Measurements from ENCODE around the gene SIMC1.

SIMC1 gene

DNA sequence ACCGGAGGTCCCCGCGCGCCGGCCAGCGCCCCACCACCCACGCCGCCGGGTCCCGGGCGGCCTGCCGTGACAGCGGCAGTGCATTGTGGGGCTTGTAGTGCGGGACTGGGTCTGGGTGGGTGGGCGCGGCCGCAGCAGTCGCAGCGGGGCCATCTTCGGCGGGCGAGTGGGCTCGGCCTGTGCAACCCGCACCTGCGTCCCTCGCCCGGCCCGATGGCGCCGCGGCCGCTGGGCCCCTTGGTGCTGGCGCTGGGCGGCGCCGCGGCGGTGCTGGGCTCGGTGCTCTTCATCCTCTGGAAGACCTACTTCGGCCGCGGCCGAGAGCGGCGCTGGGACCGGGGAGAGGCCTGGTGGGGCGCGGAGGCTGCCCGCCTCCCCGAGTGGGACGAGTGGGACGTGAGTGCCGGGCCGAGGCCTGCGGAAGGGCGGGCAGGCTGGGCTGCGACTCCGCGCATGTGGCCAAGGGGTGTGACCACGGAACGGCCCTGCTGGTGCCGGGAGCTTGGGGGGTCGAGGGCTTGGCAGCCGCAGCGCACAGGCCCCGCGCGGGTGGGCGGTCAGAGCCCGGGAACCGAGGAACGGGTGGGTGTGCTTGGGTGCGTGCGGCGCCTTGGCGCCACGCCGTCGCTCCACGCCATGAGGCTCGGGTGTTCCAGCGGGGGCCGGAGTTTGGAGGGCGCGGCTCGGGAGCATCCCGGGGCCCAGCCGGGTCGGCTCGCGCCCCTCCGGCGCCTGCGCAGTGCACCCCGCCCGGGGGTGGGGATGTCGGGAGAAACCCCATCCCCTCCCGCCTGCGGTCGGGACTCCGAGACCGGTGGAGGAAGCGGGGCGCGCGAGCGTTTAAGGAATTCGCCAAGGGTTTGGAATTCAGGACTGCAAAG is 127.4 kb downstream of the SIMC1 start, which contains the start of gene ARL10:
ARL10 (plus strand) TSS at position 137 of the 881 bp plus-strand sequence; CDS start at position 214, 77 bp downstream.
- DNase-seq = peak; percentile 55

DNA sequence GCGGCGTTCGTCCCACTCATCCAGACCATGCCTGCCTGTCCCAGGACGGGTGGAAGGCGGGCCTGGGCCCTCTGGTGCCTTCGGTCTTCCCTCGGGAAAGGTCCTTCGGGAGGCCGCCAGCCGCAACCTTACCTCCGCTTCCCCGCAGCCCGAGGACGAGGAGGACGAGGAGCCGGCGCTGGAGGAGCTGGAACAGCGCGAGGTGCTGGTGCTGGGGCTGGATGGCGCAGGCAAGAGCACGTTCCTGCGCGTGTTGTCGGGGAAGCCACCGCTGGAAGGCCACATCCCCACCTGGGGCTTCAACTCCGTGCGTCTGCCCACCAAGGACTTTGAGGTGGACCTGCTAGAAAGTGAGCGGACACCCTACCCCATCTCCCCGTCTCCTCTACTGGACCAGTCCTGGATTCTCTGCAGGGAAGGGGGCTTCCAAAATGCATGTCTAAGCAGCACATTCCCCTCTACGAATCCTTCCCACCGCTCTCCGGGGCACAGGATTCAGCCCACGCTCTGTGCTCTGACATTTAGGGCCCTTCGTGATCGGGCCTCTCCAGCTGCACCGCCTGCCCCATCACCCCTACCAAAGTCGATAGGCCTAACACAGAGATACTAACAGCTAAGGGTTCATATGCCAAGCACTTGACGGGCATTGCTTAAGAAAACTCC is 128.1 kb downstream of the SIMC1 start:
- DNase-seq = no peak

DNA sequence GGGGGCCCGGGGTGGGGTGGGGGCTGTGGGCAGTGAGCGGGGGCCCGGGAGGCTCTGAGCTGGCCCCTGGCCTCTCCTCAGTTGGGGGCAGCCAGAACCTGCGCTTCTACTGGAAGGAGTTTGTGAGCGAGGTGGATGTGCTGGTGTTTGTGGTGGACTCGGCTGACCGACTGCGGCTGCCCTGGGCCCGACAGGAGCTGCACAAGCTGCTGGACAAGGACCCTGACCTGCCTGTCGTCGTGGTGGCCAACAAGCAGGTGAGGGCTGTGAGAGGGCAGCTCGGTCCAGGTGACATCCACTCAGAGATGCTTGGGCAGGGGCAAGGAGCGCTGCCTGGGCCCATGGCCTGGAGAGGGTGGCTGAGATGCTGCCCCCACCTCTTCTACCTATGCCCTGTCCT is 130.5 kb downstream of the SIMC1 start:
- no peak for DNase-seq

DNA sequence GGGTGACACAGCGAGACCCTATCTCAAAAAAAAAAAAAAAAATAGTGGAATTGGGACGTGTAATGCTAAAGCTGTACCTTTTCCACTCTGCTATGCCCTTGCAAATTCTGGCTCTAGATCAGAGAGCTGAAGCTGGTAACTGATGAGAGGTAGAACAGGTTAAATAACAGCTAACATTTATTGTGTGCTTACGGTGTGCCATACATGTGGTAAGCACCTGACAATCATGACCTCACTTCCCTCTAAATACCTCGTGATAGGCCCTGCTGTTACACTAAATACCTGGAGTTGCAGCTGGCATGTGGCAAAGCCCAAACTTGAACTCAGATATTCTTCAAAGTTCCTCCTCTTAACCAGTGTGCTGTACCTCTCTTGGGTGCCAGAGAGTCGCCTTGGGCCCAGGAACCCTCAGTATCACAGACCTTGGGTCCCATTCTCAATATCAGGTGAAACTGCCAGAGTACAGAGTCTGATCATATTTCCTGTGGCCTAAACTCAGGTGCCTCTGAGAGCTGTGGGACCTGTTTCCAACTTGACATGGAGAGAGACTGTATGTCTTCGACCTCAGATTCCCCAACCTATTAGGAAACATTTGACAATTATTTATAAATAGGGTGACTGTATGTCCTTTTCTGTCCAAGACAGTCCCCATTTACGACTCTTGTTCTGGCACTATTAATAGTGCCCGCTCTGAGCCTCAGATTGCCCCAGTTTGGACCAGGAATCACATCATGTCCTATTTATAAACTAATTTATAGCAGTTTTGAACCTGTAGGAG is 131.9 kb downstream of the SIMC1 start:
- DNase-seq = no peak

DNA sequence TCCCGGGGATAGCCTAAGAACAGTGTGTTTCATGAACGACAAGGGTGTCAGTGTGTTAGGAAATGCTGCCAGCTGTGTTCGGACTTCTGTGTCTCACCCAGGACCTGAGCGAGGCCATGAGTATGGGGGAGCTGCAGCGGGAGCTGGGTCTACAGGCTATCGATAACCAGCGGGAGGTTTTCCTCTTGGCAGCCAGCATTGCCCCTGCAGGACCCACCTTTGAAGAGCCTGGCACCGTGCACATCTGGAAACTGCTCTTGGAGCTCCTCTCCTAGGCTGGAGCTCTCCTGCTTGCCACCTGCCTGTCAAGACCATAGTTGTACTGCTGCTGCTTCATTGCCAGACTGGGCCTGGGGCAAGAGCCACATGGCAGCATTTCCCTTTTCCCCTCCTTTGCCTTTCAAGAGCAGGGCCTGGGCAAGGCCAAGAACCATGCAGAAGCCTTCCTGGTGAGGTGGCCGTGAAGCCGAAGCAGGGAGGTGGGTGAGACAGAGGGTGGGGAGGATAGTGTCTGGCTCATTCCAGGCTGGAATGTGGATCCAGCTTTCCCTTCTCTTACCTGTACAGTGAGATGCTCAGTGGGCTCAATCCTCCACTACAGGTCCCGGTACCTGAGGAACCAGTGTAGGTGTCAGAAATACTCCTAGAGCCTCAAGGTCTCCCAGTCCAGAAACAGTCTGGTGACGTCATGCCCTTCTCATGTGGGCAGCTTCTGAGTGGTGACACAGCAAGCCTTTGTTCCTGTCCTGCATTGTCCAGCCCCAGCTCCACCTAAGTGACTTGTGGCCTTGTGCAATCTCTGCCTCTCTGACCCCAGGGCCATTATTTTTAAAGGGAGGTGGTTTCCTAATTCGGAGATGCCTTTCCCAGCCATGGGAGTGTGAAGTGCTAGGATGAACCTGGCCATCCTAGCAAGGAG is 133.7 kb downstream of the SIMC1 start:
- DNase-seq = no peak

DNA sequence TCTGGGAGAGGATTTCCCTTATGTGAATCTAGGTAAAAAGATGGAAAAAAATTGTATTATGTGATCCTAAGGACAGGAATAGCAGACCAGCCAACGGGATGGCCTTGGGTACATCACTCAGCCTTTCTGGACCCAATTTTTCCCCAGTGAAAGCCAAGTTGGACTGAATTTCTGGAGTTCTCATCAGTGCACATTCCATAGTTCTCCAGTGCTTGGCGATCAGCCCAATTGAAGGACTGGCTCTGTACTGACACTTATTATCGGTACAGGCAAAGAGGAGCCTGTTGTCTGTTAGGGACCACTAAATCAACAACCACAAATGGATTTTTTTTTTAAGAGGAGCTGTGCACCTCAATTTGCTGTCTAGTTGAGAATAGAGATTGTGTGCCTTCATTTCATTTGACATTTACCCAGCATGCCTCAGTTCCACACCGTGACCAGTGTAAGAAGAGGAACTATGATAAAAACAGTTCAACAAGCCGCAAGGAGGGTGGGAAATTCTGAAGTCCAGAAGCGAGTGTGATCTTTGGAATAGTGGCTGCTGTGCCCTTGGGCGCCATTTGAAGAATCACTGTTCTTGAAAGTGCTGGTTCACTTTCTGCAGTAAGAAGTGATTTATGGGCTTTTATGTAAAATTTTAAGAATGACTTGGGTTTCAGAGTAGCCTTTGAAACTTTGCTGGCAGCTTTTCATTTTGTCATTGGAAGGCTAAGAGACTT is 135.0 kb downstream of the SIMC1 start:
- DNase-seq = no peak

DNA sequence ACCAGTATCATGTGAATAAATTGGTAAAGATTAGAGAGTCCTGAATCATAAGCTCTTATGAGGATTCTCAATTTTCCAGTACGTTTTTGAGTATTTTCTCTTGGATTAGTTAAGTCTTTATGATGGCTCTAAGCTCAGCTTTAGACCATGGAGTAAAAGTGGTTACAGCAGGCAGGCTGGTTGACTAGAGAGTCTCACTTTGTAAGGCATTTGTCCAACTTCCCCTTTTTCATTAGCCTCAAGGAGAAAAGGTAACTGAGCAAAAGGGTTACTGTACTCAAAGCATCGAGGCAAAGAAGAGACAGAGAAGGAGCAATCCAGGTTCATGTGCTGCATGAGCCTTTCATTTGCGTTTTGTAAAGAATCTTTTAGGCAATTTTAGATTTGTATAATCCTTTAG is 141.7 kb downstream of the SIMC1 start:
- DNase-seq = no peak

DNA sequence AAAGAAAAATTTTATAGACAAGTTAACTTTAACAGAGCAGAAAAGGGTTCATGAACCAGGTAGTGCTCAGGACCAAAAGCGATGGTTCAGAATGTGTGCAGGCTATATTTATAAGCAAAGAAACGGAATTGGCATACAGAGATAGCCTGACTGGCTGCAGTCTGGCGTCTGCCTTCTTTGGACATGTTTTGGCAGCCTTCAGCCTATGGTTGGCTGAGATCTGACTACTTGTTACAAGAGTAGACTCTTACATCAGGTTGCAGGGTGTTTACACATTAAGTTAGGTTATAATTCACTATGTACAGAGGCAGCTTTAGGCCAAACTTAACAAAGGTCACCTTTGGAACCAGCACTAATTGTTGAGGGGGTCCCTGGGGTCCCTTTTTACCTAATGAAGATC is 143.2 kb downstream of the SIMC1 start:
- DNase-seq = no peak

DNA sequence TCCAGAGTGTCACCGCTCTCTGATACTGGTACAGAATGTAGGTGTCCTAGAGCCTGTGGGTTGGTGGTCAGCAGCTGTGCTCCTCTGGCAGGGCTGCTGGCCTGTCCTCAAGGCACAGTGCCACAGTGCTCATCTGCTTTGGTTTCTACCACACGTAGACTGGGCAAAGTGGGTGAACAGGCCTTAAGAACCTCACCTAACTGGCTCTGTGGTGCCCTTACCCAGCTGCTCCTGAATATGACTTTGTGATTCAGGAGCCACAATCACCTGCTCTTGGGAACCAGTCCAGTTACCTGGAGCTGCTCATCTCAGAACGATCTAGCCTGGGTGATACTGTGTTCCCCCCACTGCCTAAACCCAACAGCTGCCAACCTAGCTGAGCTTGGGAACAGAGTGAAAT is 143.8 kb downstream of the SIMC1 start:
- DNase-seq = no peak

DNA sequence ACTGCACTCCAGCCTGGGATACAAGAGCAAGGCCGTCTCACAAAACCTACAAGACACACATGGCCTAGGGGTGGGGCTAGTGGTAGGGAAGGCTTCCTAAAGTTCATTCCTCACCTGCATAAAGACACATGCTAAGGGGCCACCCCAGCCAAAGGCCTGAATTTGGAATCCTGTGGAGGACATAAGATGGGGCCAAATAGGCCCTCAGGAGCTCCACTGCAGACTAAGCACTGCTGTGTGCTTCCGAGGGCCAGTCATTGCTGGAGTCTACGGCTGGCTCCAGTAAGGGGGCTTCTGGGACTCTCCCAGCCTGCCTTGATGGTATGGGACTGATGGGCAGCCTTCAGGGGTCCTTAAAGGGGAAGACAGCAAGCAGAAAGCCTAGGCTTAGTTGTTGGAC is 144.5 kb downstream of the SIMC1 start:
- DNase-seq = no peak

DNA sequence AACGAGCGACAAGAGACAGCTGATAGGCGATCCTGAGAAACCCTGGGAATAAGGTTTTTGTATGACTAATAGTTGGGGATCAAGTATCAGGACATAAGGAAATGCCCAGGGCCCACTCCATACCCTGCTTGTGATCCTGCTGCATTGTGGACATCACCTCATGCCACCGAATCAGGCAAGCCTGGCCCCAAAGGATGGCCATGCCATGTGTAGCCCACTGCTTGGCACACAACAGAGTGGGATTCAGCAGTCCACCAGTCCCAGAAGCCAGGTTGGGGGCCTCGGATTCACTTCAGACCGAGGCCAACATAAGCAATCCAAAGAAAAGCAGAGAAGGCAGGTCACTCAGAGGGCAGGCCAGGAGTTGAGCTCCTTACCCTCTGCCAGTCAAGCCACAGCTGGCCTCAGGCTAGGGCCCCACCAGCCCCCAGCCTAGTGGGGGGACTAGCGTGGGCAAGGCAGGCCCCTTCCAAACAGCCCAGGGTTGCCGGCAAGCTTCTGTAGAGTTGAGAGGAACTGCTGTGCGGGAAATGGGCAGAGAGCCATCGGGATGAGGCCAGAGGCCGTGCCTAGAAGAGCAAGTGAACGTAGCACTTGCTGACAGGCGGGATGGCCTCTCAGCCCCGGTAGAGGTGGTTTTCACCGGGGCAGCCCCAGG is 145.2 kb downstream of the SIMC1 start:
- DNase-seq = no peak

DNA sequence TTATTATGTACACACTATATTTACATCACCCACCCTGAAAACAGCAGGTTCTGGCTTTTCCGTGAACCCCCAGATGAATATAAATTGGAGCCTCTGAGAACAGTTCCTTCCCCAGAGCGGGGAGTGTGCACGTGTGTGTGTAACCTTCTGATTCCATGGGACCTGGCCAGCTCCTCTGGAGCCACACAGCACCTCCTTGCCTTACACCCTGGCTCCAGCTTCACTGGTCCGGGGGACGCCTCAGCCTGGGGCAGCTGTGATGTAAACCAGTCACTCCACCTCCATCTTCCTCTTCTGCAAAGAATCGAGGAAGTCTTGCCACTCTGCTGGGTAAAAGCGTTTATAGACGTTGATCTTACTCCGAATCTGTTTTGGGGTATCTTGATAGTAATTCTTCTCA is 145.7 kb downstream of the SIMC1 start:
- no peak for DNase-seq

DNA sequence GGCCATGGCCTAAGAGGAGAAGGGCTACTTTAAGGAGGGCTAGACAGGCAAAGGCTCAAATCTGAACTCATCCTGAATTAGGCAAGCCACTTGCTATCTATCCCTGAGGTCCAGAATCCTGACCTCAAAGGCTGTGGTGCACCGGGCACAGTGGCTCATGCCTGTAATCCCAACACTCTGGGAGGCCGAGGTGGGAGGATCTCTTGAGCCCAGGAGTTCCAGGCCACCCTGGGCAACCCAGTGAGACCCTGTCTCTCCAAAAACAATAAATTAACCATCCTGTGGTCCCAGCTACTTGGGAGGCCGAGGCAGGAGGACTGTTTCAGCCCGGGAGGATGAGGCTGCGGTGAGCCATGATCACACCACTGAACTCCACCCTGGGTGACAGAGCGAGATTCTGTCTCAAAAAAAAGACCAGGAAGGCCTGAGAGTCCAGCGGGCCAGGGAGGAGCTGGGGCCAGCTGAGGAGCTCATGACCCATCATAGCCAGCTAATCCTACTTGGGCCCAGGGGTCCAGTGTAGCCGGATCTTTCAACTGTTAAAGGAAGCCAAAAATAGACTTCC is 146.2 kb downstream of the SIMC1 start:
- DNase-seq = no peak

DNA sequence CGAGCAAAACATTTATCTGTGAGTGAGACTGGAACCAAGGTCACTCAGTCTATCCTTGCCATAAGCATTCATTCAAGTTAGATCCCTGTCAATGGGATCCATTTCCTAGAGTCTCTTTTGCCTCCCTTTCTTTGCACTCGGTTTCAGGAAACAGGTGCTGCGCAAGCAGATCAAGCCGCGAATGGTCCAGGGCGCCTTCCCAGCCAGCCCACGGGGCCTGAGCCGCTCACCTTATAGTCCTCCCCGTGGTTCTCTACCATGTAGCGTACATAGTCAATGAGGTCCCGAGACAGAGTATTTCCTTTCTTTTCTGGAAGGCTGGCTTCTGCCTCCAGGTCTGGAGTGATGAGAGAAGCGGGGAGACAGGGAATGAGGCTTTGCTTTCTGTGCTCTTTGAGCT is 146.8 kb downstream of the SIMC1 start:
- no peak for DNase-seq

DNA sequence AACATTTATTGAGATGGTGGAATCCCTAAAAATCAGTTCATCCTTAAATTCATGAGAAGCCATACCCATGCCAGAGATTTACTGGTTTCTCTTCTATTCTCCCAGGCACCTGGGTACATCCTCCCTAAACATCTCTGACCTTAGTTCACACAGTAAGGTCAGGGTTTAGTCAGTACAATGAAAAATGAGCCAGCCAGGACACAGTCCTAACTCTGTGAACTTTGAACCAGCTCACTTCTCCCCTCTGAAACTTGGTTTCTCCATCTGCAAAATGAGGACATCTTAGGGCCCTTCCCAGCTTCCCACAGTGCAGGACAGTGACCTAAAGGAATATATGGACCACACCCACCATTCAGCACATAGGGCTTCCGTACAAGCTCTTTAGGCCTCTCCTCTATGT is 148.3 kb downstream of the SIMC1 start:
- no peak for DNase-seq

DNA sequence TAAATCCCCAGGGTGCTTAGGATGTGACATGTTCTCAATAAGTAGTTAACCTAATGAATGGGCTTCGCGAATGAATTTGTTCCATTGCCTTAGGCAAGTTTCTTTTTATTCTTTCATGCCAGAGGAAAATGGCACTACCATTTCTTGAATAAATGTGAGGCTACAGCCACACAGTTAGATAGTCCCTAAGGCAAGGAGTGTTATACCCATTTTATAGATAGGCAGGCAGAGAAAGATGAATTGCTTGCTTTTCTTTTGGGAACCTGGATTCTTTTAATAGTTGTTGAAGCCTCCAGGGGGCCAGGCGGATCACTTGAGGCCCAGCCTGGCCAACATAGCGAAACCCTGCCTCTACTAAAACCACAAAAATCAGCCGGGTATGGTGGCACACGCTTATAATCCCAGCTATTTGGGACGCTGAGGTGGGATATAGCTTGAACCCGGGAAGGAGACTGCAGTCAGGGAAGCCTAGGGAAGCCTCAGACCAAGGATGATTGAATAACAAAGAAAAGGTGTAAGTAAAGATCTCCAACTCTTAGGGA is 149.2 kb downstream of the SIMC1 start:
- DNase-seq = no peak

DNA sequence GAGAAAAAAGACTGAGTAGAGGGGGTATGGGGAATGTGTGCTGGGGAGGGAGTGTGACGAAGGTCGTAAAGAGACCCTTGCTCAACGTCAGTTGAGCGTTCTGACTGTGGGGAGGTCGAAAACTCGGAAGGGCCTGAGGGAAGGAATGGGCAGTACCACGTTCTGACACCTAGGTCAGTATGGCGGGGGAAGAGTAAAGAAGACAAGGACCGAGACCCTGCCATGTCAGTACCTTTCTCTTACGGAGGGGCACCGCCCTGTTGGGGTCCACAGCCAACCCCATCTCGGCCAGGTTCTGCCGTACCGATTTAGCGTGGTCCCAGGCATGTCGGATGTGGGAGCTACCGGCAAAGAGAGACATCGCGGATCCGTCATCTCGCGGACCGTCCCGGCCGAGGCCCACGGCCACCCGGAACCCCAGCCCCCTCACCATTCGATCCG is 149.8 kb downstream of the SIMC1 start:
- DNase-seq = peak; percentile 14

DNA sequence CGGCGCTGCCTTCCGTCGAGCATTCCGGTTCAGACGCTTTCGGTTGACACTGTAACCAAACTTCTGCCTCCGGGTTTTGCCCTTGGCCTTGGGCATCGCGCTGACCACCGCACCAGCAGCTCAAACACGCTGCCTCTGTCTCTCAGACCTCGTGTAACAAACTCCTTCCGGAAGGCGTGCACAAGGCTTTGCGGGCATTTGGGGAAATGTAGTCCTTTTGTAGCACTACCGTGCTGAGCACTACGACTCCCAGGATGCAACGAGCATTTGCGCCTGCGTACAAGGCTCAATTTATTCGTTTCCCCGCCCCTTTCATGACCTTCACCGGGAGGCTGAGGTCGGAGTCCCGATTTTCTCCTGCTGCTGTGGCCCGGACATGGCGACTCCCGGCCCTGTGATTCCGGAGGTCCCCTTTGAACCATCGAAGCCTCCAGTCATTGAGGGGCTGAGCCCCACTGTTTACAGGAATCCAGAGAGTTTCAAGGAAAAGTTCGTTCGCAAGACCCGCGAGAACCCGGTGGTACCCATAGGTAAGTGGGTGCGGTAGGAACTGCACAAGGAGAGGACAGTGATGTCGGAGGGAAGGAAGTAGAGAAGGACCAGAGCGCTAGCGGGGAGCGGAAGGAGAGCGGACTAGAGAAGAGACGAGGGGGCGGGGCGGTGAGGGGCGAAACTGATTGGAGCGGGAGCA is 150.4 kb downstream of the SIMC1 start, which contains the start of the genes HIGD2A and NOP16:
HIGD2A (plus strand) TSS at position 308 of the 691 bp plus-strand sequence; CDS start at position 377, 69 bp downstream.
NOP16 (minus strand) TSS at position 155 of the 691 bp plus-strand sequence; CDS start at position 96, 59 bp downstream.
- peak; percentile 97 for DNase-seq
